OCI-LY1 (cell line): ENCODE results near the gene PRR14L.

Source experiments
- H2AFZ ChIP-seq: fragments of 200-600 bp; sonication (generic), shearing (Covaris generic); 2 replicates; pipeline ENCODE4 v1.6.0; 2014; ENCODE audit warnings: antibody characterized with exemption, mild to moderate bottlenecking, low read length
- H3F3A ChIP-seq: fragments of 200-600 bp; sonication (generic), shearing (Covaris generic); 2 replicates; pipeline ENCODE4 v1.6.0; 2014; ENCODE audit warnings: mild to moderate bottlenecking, antibody characterized with exemption, low read length, moderate library complexity; ENCODE audit not compliant: insufficient read depth
- H3K27ac ChIP-seq: fragments of 200-600 bp; sonication (generic); 2 replicates; pipeline ENCODE4 v1.5.1; 2014; ENCODE audit warnings: low read length, mixed run types, mild to moderate bottlenecking, low read depth; ENCODE audit not compliant: poor library complexity, severe bottlenecking
- H3K27me3 ChIP-seq: fragments of 200-600 bp; sonication (generic); 2 replicates; pipeline ENCODE4 v1.6.0; 2014; ENCODE audit warnings: antibody characterized with exemption, mild to moderate bottlenecking, low read length, moderate library complexity; ENCODE audit not compliant: insufficient read depth
- H3K36me3 ChIP-seq: fragments of 200-600 bp; sonication (generic); 2 replicates; pipeline ENCODE4 v1.6.1; 2014; ENCODE audit warnings: mild to moderate bottlenecking, antibody characterized with exemption, low read length, moderate library complexity, mixed read lengths; ENCODE audit not compliant: insufficient read depth
- H3K4me1 ChIP-seq: fragments of 200-600 bp; sonication (generic); 2 replicates; pipeline ENCODE4 v1.5.1; 2014; ENCODE audit warnings: mild to moderate bottlenecking, low read length, moderate library complexity; ENCODE audit not compliant: insufficient read depth, severe bottlenecking
- H3K4me2 ChIP-seq: fragments of 200-600 bp; sonication (generic), shearing (Covaris generic); 2 replicates; pipeline ENCODE4 v1.6.1; 2014; ENCODE audit warnings: low read length
- H3K4me3 ChIP-seq: fragments of 200-600 bp; sonication (generic); 2 replicates; pipeline ENCODE4 v1.5.1; 2014; ENCODE audit warnings: low read length, low read depth, mild to moderate bottlenecking, mixed read lengths; ENCODE audit not compliant: poor library complexity, severe bottlenecking
- H3K79me2 ChIP-seq: fragments of 200-600 bp; shearing (Covaris generic); 2 replicates; pipeline ENCODE4 v1.6.1; 2016; ENCODE audit warnings: mixed run types, low read length, mixed read lengths; ENCODE audit not compliant: insufficient read depth
- H3K9ac ChIP-seq: fragments of 200-600 bp; sonication (generic), shearing (Covaris generic); 2 replicates; pipeline ENCODE4 v1.6.1; 2014; ENCODE audit warnings: mild to moderate bottlenecking, low read length, mixed read lengths
- H3K9me2 ChIP-seq: fragments of 200-600 bp; sonication (generic), shearing (Covaris generic); 2 replicates; pipeline ENCODE4 v1.6.1; 2014; ENCODE audit warnings: low read depth, mild to moderate bottlenecking, low read length, mixed read lengths
- H3K9me3 ChIP-seq: fragments of 200-600 bp; shearing (Covaris generic); 2 replicates; pipeline ENCODE4 v1.6.1; 2014; ENCODE audit warnings: low read length, mixed read lengths
- H4K20me1 ChIP-seq: fragments of 200-600 bp; sonication (generic), shearing (Covaris generic); 2 replicates; pipeline ENCODE4 v1.6.0; 2016; ENCODE audit warnings: mild to moderate bottlenecking, low read length; ENCODE audit not compliant: insufficient read depth
- EZH2 ChIP-seq: fragments of 200-600 bp; sonication (generic), shearing (Covaris generic); IDR thresholded peaks from 2 replicates; pipeline ENCODE4 v1.8.0; 2017; ENCODE audit warnings: borderline replicate concordance, mixed run types, mild to moderate bottlenecking, antibody characterized with exemption, low read length, moderate library complexity, mixed read lengths
- TF ChIP-seq, protein P1 (sequence below): fragments of 200-600 bp; sonication (generic), shearing (Covaris generic); IDR thresholded peaks from 2 replicates; pipeline ENCODE4 v1.5.1; 2017; ENCODE audit warnings: mild to moderate bottlenecking, antibody characterized with exemption, low read length, moderate library complexity, mixed read lengths

PRR14L gene

GRCh38 chr22:31637447-31637890 lies 112.5 kb downstream of the PRR14L start:
- Histone ChIP-seq H3F3A (no peaks in the 10 kb centered on the region), H2AFZ (no peak overlapping the region), H3K79me2 (peaks cover 5% of the 10 kb centered on the region; the same call in 1 of the 2 replicates), H3K4me2 (peak overlapping the region; percentile 78), H3K36me3 (peaks cover 4% of the 10 kb centered on the region; the same call in 1 of the 2 replicates), H3K4me1 (peaks cover 68% of the 10 kb centered on the region), H4K20me1 (no peaks in the 10 kb centered on the region), H3K27me3 (no peaks in the 10 kb centered on the region), H3K4me3 (peak overlapping the region; percentile 59), H3K9me3 (no peaks in the 10 kb centered on the region), H3K9ac (peak overlapping the region; percentile 71), H3K27ac (peak overlapping the region; percentile 94), H3K9me2 (no peaks in the 10 kb centered on the region)
- TF ChIP-seq, protein P1, sequence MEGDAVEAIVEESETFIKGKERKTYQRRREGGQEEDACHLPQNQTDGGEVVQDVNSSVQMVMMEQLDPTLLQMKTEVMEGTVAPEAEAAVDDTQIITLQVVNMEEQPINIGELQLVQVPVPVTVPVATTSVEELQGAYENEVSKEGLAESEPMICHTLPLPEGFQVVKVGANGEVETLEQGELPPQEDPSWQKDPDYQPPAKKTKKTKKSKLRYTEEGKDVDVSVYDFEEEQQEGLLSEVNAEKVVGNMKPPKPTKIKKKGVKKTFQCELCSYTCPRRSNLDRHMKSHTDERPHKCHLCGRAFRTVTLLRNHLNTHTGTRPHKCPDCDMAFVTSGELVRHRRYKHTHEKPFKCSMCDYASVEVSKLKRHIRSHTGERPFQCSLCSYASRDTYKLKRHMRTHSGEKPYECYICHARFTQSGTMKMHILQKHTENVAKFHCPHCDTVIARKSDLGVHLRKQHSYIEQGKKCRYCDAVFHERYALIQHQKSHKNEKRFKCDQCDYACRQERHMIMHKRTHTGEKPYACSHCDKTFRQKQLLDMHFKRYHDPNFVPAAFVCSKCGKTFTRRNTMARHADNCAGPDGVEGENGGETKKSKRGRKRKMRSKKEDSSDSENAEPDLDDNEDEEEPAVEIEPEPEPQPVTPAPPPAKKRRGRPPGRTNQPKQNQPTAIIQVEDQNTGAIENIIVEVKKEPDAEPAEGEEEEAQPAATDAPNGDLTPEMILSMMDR, result no peak

GRCh38 chr22:31635638-31636306 lies 114.2 kb downstream of the PRR14L start:
- Histone ChIP-seq H3K27ac (peak overlapping the region; percentile 86), H3K4me2 (0 out of 2 replicates have a peak overlapping the region, but pooled peaks have one; percentile 8), H3K9ac (no peak overlapping the region), H3K9me3 (no peaks in the 10 kb centered on the region), H3K36me3 (no peaks in the 10 kb centered on the region; the same call in 1 of the 2 replicates), H4K20me1 (no peaks in the 10 kb centered on the region), H3K4me3 (no peak overlapping the region), H3F3A (0 out of 2 replicates have a peak, but pooled peaks cover 7% of the 10 kb centered on the region), H3K27me3 (no peaks in the 10 kb centered on the region), H3K79me2 (peaks cover 5% of the 10 kb centered on the region; the same call in 1 of the 2 replicates), H3K9me2 (no peaks in the 10 kb centered on the region), H2AFZ (no peak overlapping the region), H3K4me1 (peaks cover 79% of the 10 kb centered on the region)
- no peak for TF ChIP-seq EZH2
- TF ChIP-seq, protein P1, result no peak

DNA sequence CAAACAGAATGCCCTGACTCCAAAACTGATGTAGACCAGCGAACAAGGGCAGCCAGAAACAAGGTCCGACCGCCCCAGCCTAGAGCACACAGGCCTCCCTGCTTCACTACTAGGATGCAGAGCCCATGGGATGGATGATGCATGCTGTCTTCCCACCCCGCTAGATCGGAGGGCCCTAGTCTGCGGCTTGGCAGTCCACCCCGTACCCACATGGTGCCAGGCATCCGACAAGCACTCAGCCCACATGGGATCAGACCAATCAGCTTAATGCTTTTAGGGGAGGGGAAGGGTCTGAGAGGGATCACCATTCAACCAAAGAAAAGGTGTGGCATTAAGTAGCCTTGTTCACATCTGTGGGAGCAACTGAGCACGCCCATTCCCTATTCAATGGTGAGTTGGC lies 118.5 kb downstream of the PRR14L start:
- Histone ChIP-seq H3K4me2 (peak overlapping the region; percentile 79), H3K27ac (peak overlapping the region; percentile 91), H3K9me3 (no peaks in the 10 kb centered on the region), H3K4me3 (peak overlapping the region; percentile 60), H2AFZ (no peak overlapping the region), H3K4me1 (peaks cover 69% of the 10 kb centered on the region), H3K9me2 (no peaks in the 10 kb centered on the region), H3K9ac (peak overlapping the region; percentile 70), H3F3A (0 out of 2 replicates have a peak, but pooled peaks cover 7% of the 10 kb centered on the region), H4K20me1 (no peaks in the 10 kb centered on the region), H3K27me3 (no peaks in the 10 kb centered on the region), H3K79me2 (0 out of 2 replicates have a peak, but pooled peaks cover 3% of the 10 kb centered on the region), H3K36me3 (peaks cover 12% of the 10 kb centered on the region; the same call in 1 of the 2 replicates)
- TF ChIP-seq EZH2, result no peak
- TF ChIP-seq, protein P1, result no peak
